Measurements from ENCODE around the gene IL22RA2. TPM values are rescaled to one million over a fixed set of nuclear protein-coding genes. Genes with fewer than 3 reads are reported as not detected.

The IL22RA2 gene
- total RNA-seq, 1 experiment from 2014 or later = not detected

DNA sequence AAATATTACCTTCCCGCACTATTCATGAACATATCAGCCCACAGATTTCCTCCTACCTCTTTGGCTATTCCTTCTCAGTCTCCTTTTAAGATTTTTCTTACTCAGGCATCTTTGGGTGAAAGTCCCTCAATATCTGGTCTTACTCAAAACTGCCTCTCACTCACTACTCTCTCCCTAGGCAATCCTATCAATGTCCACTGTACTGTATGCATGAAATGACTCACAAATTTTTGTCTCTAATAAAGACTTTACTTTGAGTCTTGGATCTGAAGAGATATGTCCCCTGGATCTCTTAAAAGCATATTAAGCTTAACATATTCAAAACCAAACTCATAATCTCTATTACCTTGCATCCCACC, 24.4 kb downstream of the IL22RA2 start:
- no peak for DNase-seq (ENCODE audit: low read depth)
- in situ Hi-C loops (cut with HindIII; ENCODE audit: low pct_unique_long_range_greater_than_20kb, low sequenced_read_pairs) = no loop called here

DNA sequence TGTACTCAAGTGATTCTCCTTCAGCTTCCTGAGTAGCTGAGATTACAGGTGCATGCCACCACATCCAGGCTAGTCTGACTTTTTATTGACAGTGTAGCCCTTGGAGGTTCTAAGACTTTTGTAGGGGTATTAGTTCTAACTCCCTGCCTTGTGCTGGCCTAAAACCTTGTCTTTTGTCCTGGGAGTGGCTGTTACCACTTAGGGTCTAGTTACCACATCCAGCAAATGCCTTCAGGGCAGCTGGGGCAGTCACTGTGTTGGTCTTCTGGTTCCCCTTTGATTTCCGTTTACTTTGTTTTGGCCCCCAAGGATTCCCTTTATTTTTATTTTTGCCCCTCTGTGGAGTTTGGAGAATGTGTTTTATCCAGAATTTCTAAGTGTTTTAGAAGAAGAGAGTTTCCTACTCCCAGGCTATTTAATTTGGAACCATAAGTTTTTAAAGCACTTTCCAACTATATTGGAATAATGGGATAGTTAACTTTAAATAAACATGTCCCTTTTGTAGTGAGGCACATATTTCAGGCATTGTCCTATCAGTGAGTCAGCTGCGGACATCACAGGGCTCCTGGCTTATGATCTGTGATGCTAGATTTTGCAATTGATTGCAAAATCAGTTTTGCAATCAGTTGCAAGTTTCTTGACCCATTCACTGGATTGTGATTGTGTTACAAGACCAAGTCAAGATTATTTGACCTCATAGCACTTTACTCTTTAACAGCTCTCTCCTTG, 25.0 kb downstream of the IL22RA2 start:
- in situ Hi-C loops (cut with HindIII; ENCODE audit: low pct_unique_long_range_greater_than_20kb, low sequenced_read_pairs) = no loop called here
- no peak for DNase-seq (ENCODE audit: low read depth)

GRCh38 chr6:137147195-137147594, 26.2 kb downstream of the IL22RA2 start:
- no peak for DNase-seq (ENCODE audit: low read depth)
- in situ Hi-C loops (cut with HindIII; ENCODE audit: low pct_unique_long_range_greater_than_20kb, low sequenced_read_pairs) = no loop called here

DNA sequence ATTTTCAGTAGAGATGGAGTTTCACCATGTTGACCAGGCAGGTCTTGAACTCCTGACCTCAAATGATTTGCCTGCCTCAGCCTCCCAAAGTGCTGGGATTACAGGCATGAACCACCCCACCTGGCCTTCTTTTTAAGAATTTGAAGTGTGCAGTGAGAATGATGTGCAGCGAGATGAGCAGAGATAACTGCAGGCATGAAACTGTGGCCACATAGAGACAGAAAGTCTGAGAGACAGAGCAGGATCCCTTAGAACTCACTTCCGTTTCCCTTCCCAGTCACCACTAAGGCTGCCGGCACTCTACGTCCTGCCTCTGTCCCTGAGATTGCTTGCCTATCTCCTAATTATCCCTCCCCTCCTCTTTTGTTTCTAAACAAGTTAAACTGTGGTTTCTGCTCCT, 27.2 kb downstream of the IL22RA2 start:
- DNase-seq (ENCODE audit: low read depth) = no peak
- in situ Hi-C loops (cut with HindIII; ENCODE audit: low pct_unique_long_range_greater_than_20kb, low sequenced_read_pairs) = no loop called here

- in situ Hi-C loops (cut with HindIII; ENCODE audit: low pct_unique_long_range_greater_than_20kb, low sequenced_read_pairs) = no loop called here
- no peak for DNase-seq (ENCODE audit: low read depth)
Measured at GRCh38 chr6:137145421-137145820, 28.0 kb downstream of the IL22RA2 start.

DNA sequence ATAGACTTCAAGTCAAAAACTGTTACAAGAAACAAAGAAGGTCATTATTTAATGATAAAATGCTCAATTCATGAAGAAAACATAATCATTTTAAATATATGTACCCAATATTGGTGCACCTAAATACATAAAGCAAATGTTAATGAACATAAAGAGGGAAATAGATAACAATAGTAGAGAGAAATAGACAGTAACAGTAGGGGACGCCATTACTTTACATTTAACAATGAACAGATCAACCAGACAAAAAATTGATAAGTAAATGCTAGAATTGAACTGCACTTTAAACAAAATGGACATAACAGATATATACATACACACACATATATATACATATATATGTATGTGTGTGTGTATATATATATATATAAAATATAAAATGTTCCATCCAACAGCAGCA, 37.4 kb downstream of the IL22RA2 start:
- in situ Hi-C loops (cut with HindIII; ENCODE audit: low pct_unique_long_range_greater_than_20kb, low sequenced_read_pairs) = no loop called here
- DNase-seq (ENCODE audit: low read depth) = no peak

DNA sequence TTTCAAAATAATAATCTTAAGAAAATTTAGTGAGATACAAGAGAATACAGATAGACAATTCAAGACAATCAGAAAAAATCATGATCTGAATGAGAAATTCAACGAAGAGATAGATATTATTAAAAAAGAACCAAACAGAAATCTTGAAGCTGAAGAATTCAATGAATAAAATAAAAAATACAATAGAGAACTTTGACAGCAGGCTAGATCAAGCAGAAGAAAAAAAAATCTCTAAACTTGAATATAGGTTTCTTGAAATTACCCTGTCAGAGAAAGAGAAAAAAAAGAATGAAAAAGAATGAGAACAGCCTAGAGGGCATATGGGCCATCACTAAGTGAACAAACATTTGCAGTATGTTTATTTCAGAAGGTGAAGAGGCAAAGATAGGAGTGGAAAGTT, 39.0 kb downstream of the IL22RA2 start:
- no peak for DNase-seq (ENCODE audit: low read depth)
- in situ Hi-C loops (cut with HindIII; ENCODE audit: low pct_unique_long_range_greater_than_20kb, low sequenced_read_pairs) = no loop called here

DNA sequence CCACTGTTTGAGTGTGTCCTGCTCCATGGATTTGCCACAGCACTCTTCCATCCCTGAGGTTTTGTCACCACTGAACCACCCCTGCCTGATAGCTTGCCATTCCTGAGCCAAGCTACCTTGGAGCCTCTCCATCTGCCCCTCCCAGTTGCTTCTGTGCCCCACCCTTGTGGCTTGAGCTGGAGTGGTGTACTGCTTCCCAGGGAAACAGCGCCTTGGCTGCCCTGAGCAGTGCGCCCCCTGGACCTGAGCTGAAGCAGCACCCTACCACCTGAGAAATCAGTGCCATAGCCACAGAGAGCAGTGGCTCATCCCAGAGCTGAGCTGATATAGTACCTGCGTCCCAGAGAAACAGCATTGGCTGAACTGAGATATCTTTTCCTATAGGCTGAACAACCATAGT, 40.3 kb downstream of the IL22RA2 start:
- no peak for DNase-seq (ENCODE audit: low read depth)
- in situ Hi-C loops (cut with HindIII; ENCODE audit: low pct_unique_long_range_greater_than_20kb, low sequenced_read_pairs) = no loop called here

DNA sequence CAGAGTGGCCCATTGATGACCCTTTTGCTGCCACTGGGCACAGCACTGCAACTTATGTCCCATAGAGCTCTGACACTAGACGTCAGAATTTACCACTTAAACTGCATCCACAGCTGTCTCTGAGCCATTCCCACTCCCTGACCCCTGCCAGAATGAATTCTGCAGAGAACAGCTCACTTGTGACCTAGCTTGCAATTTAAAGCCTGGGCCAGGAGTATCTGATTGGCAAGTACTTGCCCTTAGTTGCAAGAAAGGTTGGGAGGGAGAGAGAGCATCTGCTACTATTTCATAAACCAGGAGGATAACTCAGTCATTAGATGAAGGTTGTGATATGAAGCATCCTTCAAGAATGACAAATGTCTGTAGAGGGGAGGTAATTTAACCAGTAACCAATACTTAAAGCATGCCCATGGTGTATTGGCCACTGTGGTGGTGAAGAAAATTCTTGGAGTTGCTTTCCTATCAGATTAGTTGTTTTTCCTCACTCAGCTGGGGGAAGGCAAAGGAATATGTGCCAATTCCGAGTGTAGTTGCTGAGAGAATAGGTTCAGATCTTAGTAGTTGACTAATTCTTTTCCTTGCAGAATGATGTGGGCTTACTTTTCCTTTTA, 46.5 kb downstream of the IL22RA2 start:
- in situ Hi-C loops (cut with HindIII; ENCODE audit: low pct_unique_long_range_greater_than_20kb, low sequenced_read_pairs) = no loop called here

GRCh38 chr6:137123078-137123477, 50.4 kb downstream of the IL22RA2 start:
- no peak for DNase-seq (ENCODE audit: low read depth)
- in situ Hi-C loops (cut with HindIII; ENCODE audit: low pct_unique_long_range_greater_than_20kb, low sequenced_read_pairs) = no loop called here

More for the DNA sequence above, 46.5 kb downstream of the IL22RA2 start:
- DNase-seq (ENCODE audit: low read depth) = no peak

- no peak for DNase-seq (ENCODE audit: low read depth)
- in situ Hi-C loops (cut with HindIII; ENCODE audit: low pct_unique_long_range_greater_than_20kb, low sequenced_read_pairs) = no loop called here
Measured at GRCh38 chr6:137122612-137123011, 50.8 kb downstream of the IL22RA2 start.

DNA sequence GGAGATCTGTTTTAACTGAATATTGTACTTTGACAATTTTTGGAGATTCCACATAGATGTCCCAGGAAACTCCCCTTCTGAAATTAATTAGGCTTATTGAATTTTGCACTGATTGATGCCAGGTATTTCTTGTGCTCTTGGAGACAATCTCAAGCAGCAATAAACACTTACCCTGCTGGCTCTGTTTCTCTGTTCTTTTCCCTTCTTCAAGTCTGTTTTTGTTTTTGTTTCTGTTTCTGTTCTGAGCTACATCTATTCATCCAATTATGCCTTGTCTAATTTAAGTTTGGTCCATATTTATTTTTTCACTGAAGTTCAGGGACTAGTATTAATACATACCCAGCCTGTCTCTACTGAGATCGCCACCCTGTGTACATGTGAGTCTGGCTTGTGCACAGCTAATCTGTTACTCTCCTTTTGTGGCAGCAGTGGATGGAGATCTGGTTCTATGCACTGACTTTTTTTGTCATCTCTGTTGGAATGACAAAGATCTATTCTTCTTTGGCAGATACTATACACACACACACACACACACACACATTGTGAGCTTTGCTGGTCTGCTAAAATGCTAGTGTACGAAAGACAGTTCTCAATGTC, 51.9 kb downstream of the IL22RA2 start:
- no peak for DNase-seq (ENCODE audit: low read depth)
- in situ Hi-C loops (cut with HindIII; ENCODE audit: low pct_unique_long_range_greater_than_20kb, low sequenced_read_pairs) = no loop called here

GRCh38 chr6:137120748-137121147, 52.7 kb downstream of the IL22RA2 start:
- in situ Hi-C loops (cut with HindIII; ENCODE audit: low pct_unique_long_range_greater_than_20kb, low sequenced_read_pairs) = no loop called here
- no peak for DNase-seq (ENCODE audit: low read depth)

- in situ Hi-C loops (cut with HindIII; ENCODE audit: low pct_unique_long_range_greater_than_20kb, low sequenced_read_pairs) = no loop called here
Measured at GRCh38 chr6:137119196-137120104, 54.0 kb downstream of the IL22RA2 start.

DNA sequence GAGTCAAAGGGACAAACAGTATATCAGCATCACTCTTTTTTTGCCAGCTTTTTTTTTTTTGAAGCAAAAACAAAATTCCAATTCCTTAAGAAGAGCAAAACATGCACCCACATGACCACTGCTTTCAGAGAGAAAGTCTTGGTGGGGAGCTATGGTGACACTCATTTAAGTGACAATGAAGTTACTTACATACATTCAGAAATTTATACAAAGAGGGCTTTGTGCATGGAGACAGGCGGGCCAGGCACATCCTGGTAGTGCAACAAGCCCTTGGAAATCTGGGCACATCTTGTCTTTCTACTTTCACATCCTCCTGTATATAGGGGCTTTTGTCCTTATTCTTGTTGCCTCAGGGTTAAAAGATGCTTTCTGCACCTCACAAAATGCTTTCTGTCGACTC, 55.9 kb downstream of the IL22RA2 start:
- in situ Hi-C loops (cut with HindIII; ENCODE audit: low pct_unique_long_range_greater_than_20kb, low sequenced_read_pairs) = no loop called here
- DNase-seq (ENCODE audit: low read depth) = no peak

More at GRCh38 chr6:137119196-137120104, 54.0 kb downstream of the IL22RA2 start:
- no peak for DNase-seq (ENCODE audit: low read depth)

GRCh38 chr6:137116807-137117206, 56.6 kb downstream of the IL22RA2 start:
- in situ Hi-C loops (cut with HindIII; ENCODE audit: low pct_unique_long_range_greater_than_20kb, low sequenced_read_pairs) = no loop called here

DNA sequence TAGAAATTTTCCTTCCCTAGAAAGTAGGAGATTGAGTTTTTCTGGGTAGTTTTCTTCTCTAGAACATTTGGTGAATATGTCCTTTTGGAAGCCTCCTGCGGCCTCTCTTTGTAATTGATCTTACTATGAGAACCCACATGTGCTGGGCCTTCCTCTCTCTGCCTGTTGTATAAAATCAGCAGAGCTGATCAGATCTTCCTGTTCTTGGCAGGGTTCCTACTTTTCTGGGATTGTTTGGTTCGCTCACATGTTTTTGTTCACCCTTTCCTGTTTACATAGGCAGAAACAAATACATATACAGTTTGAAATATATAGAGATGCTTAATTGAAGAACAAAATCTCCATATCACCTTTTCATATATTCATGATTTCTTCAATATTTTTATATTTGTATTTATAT, 57.8 kb downstream of the IL22RA2 start:
- in situ Hi-C loops (cut with HindIII; ENCODE audit: low pct_unique_long_range_greater_than_20kb, low sequenced_read_pairs) = no loop called here
- no peak for DNase-seq (ENCODE audit: low read depth)

More at GRCh38 chr6:137116807-137117206, 56.6 kb downstream of the IL22RA2 start:
- no peak for DNase-seq (ENCODE audit: low read depth)

DNA sequence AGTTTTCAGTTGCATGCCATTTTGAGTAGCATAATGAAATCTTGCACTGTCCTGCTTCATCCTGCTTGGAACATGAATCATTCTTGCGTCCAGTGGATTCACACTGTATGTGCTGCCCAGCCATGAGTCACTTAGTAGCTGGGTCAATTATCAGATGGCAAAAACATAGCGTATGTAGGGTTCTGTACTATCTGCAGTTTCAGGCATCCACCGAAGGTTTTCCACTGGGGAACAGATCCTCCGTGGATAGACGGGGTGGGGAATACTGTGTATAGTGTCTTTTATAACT, 61.4 kb downstream of the IL22RA2 start:
- DNase-seq (ENCODE audit: low read depth) = no peak
- in situ Hi-C loops (cut with HindIII; ENCODE audit: low pct_unique_long_range_greater_than_20kb, low sequenced_read_pairs) = no loop called here

Data from Caki2 (cell line).